Right atrium auricular region (tissue), 2 donors: ENCODE measurements around the gene SPTB. TPM values are rescaled to one million over a fixed set of nuclear protein-coding genes. Genes with fewer than 3 reads are reported as not detected.

Experiments
- DNase-seq: peaks from one replicate; pipeline ENCODE4 v3.0.0-alpha.2; 2019; ENCODE audit warnings: low spot score
- H3K27ac ChIP-seq, 2 donors: fragments of 200-600 bp; sonication (generic); 1 replicate in 1 of 2; 2 replicates in 1 of 2; pipeline ENCODE4 v1.5.1; 2016 to 2019
- H3K27me3 ChIP-seq, 2 donors: fragments of 200-600 bp; sonication (generic); one replicate each; pipeline versions ENCODE4 v1.5.1 to v1.6.0; 2017 to 2019
- H3K36me3 ChIP-seq: fragments of 200-600 bp; sonication (generic); one replicate; pipeline ENCODE4 v1.5.1; 2016
- H3K4me1 ChIP-seq, 2 donors: fragments of 200-600 bp; sonication (generic); one replicate each; pipeline versions ENCODE4 v1.5.1 to v1.6.0; 2017 to 2019
- H3K4me3 ChIP-seq, 2 donors: fragments of 200-600 bp; sonication (generic); 1 replicate in 1 of 2; 2 replicates in 1 of 2; pipeline ENCODE4 v1.5.1; 2017 to 2019; ENCODE audit warnings: mild to moderate bottlenecking in 1 of 2, moderate library complexity in 1 of 2
- H3K9me3 ChIP-seq, 2 donors: fragments of 200-600 bp; sonication (generic); one replicate each; pipeline ENCODE4 v1.5.1; 2019
- CTCF ChIP-seq, 2 donors: fragments of 200-600 bp; sonication (generic); IDR thresholded peaks; one replicate each; pipeline ENCODE4 v1.5.1; 2019; ENCODE audit warnings: antibody characterized with exemption in 2 of 2
- total RNA-seq, 2 donors: library from RNA; depleted of rRNA; stranded (reverse); fragments of >200 nt; gene quantifications; one replicate each; pipeline ENCODE4 v1.1.0, GENCODE V29; 2016

SPTB gene
- total RNA-seq, 2 donors from 2014 or later = 84.4 to 102 TPM

DNA sequence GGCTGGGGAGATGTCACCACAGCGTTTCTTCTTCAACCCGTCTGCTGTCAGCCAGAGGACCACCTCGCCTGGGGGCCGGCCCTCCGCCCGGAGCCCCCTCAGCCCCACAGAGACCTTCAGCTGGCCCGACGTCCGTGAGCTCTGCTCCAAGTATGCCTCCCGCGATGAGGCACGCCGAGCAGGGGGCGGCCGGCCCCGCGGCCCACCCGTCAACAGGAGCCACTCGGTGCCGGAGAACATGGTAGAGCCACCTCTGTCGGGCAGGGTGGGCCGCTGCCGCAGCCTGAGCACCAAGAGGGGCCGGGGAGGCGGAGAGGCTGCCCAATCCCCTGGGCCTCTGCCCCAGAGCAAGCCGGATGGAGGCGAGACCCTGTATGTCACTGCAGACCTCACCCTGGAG is 136.6 kb downstream of the SPTB start:
- DNase-seq = no peak
- H3K9me3 ChIP-seq = no peaks in the 10 kb centered on the region
- peaks cover 0 to 29% of the 10 kb centered on the region in 2 donors for H3K4me1 ChIP-seq
- TF ChIP-seq CTCF (IDR thresholded peaks at IDR 0.05) = no peak
- no peak overlapping the region for H3K4me3 ChIP-seq
- H3K36me3 ChIP-seq = peaks cover 55% of the 10 kb centered on the region
- H3K27ac ChIP-seq = no peak overlapping the region
- H3K27me3 ChIP-seq = no peaks in the 10 kb centered on the region

DNA sequence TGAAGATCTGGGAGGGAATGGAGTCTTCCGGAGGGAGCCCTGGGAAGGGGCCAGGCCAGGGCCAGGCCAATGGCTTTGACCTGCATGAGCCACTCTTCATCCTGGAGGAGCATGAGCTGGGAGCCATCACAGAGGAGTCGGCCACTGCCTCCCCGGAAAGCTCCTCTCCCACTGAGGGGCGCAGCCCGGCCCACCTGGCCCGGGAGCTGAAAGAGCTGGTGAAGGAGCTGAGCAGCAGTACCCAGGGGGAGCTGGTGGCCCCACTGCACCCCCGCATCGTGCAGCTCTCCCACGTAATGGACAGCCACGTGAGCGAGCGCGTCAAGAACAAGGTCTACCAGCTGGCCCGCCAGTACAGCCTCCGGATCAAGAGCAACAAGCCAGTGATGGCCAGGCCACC is 137.7 kb downstream of the SPTB start:
- H3K36me3 ChIP-seq = peaks cover 63% of the 10 kb centered on the region
- DNase-seq = no peak

DNA sequence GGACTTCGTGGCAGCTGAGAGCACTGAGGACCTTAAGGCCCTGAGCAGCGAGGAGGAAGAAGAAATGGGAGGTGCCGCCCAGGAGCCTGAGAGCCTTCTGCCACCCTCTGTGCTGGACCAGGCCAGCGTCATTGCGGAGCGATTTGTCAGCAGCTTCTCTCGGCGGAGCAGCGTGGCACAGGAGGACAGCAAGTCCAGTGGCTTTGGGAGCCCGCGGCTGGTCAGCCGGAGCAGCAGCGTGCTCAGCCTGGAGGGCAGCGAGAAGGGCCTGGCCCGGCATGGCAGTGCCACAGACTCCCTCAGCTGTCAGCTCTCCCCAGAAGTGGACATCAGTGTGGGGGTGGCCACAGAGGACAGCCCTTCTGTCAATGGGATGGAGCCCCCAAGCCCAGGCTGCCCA is 138.5 kb downstream of the SPTB start:
- Histone ChIP-seq H3K27ac (no peak overlapping the region), H3K9me3 (no peaks in the 10 kb centered on the region), H3K4me3 (no peak overlapping the region), H3K36me3 (peaks cover 68% of the 10 kb centered on the region), H3K4me1 (peaks cover 0 to 37% of the 10 kb centered on the region in 2 donors), H3K27me3 (no peaks in the 10 kb centered on the region)
- no peak for DNase-seq
- TF ChIP-seq CTCF (IDR thresholded peaks at IDR 0.05) = no peak

More for the DNA sequence above, 137.7 kb downstream of the SPTB start:
- no peak overlapping the region for H3K27ac ChIP-seq
- TF ChIP-seq CTCF (IDR thresholded peaks at IDR 0.05) = no peak
- H3K27me3 ChIP-seq = no peaks in the 10 kb centered on the region
- H3K4me1 ChIP-seq = peaks cover 0 to 37% of the 10 kb centered on the region in 2 donors
- no peak overlapping the region for H3K4me3 ChIP-seq
- no peaks in the 10 kb centered on the region for H3K9me3 ChIP-seq

DNA sequence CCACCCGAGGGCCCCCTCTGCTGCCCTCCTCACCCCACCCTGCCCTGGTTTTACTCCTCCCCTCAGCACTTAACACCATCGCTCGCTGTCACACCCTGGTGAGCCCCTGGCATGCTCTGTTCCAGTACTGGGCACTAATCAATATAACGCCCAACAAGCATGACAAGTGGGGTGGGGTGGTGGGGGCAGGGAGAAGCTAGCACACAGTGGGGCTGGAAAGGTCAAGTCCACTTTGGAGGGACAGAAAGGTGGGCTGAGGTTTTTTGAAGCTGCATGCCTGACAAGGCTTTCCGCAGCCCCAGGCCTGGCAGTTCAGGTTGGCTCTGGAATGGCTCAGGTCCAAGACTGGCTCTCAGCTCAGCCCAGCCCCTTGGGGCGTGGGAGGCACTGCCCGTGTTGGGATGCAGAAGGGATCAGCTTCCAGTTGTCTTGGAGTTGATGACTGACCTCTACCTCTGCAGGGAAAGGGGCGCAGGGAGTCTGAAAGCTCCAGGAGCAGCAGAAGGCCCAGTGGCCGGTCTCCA is 141.4 kb downstream of the SPTB start:
- Histone ChIP-seq H3K27me3 (no peaks in the 10 kb centered on the region), H3K36me3 (peaks cover 66% of the 10 kb centered on the region), H3K4me1 (peaks cover 0 to 26% of the 10 kb centered on the region in 2 donors), H3K9me3 (no peaks in the 10 kb centered on the region), H3K27ac (no peak overlapping the region), H3K4me3 (no peak overlapping the region)
- no peak for DNase-seq
- TF ChIP-seq CTCF (IDR thresholded peaks at IDR 0.05) = no peak

DNA sequence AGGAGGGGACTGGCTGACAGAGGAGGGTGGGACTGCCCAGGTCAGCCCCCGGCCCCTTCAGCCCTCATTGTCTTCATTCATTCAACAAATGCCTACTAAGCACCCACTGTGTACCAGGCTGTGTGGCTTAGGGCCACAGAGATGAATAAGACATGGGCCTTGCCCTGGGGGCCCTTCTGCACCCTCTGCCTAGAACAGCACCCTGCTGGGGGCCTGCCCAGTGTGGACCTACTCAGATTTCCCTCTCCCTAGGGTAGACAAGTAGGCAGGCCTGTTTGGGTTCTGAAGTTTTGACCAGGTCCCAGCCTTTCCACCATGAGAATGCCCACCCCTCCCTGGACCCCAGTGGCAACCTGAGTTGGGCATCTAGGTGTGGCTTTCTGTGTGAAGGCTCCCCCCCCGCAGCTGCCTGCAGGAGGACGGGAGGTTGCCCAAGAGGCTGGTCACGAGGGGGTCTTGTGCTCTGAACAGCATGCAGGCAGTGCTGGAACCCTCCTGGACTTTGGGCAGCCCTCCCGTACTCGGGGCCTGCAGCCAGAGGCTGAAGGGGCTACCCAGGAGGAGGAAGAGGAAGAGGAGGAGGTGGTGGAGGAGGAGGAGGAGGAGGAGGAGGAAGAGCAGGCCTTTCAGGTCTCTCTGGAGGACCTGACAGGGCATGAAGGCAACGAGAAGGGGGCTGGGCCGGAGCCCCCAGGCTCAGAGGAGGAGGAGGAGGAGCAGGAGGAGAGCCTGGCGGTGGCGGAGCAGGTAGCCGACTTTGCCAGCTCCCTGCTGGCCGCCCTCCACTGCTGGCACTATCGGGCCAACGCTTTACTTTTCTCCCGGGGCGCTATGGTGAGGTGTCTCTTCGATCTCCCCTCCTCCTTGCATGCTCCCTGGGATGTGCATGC is 142.1 kb downstream of the SPTB start:
- H3K27me3 ChIP-seq = no peaks in the 10 kb centered on the region
- H3K4me1 ChIP-seq = peaks cover 0 to 26% of the 10 kb centered on the region in 2 donors
- H3K36me3 ChIP-seq = peaks cover 66% of the 10 kb centered on the region
- TF ChIP-seq CTCF (IDR thresholded peaks at IDR 0.05) = no peak
- no peak overlapping the region for H3K27ac ChIP-seq
- H3K9me3 ChIP-seq = no peaks in the 10 kb centered on the region
- no peak overlapping the region for H3K4me3 ChIP-seq
- no peak for DNase-seq
